SH-SY5Y (cell line): ENCODE data around the gene IL10.

Source experiments
- GATA2 ChIP-seq: IDR thresholded peaks from 2 replicates; pipeline ENCODE4 v1.6.1; 2011; ENCODE audit warnings: mild to moderate bottlenecking, low read depth, low read length
- GATA3 ChIP-seq: IDR thresholded peaks from 2 replicates; pipeline ENCODE4 v1.6.1; 2011; ENCODE audit warnings: low read depth, mild to moderate bottlenecking, low read length, moderate library complexity

IL10 gene

DNA sequence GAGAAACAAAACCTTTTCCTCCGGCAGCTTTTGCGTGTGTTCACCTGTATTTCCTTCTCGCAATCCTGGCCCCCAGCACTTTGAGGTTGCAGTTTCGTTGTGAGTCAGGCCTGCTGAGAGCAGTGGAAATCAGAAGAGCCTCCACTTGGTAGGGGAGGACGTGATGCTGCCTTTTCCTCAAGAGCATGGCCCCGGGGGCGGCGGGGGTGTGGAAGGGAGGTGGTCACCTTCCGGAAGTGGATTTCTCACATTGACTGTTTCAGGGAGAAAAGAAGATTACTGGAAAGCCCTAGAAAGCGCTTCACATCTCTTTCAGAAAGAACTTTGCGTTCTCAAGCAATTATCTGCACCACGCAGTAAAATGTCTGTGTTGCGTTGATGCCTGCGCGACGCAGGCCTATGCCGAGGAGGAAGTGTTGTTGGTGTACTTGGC lies 12.2 kb upstream of the IL10 start:
- no peak for TF ChIP-seq GATA2
- no peak for TF ChIP-seq GATA3

GRCh38 chr1:206783506-206783905 lies 11.2 kb upstream of the IL10 start:
- TF ChIP-seq GATA2 (no peak), GATA3 (no peak)

GRCh38 chr1:206782448-206782847 lies 10.2 kb upstream of the IL10 start:
- no peak for TF ChIP-seq GATA2
- no peak for TF ChIP-seq GATA3

- no peak for TF ChIP-seq GATA2
- no peak for TF ChIP-seq GATA3
These were observed 7.3 kb upstream of the IL10 start for GRCh38 chr1:206779638-206780037.

GRCh38 chr1:206778031-206778430 lies 5.7 kb upstream of the IL10 start:
- TF ChIP-seq GATA3 (no peak), GATA2 (no peak)

- TF ChIP-seq GATA2: no peak
These were observed 3.9 kb upstream of the IL10 start for GRCh38 chr1:206776229-206776628.

- TF ChIP-seq GATA2: no peak
- TF ChIP-seq GATA3: no peak
These were observed 1.8 kb upstream of the IL10 start for GRCh38 chr1:206774093-206774492.

- TF ChIP-seq GATA3 (no peak), GATA2 (no peak)
These were observed 979 bp downstream of the IL10 start for GRCh38 chr1:206771338-206771692.

DNA sequence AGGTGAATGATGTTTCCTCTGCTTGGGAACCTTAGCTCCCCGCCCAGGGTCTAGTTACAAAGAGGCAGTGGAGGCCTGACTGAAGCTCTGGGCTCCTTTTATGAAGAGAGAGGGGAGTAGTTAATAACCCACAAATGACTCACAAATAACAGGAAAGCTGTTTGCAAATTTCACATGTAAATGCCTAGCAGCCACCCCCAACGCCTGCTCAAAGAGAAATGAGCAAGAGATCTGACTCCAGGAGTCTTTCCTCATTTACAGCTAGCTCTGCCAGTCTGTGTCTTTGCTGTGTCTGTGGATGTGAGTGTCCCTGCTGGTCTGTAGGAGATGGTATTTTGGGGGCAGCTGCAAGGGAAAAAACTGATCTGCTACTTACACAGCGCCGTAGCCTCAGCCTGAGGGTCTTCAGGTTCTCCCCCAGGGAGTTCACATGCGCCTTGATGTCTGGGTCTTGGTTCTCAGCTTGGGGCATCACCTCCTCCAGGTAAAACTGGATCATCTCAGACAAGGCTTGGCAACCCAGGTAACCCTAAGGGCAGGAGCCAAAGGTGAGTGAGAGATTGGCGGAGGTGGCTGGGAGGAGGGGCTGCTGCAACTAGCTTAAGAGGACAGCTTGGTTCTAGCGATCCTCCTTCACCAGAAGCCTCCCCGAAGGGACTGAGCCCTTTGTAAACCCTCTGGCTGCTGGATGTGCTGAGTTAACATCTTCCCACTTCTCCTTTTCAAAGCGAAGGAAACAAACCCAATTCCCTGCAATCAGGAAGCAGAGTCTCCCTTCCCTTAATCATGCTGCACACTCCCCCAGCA lies 1.6 kb downstream of the IL10 start, which contains the start of gene IL19:
Gene IL19 (plus strand): TSS at position 243 of the 807 bp plus-strand sequence. CDS start 65,890 bp downstream, outside the sequence.
- no peak for TF ChIP-seq GATA3
- no peak for TF ChIP-seq GATA2

DNA sequence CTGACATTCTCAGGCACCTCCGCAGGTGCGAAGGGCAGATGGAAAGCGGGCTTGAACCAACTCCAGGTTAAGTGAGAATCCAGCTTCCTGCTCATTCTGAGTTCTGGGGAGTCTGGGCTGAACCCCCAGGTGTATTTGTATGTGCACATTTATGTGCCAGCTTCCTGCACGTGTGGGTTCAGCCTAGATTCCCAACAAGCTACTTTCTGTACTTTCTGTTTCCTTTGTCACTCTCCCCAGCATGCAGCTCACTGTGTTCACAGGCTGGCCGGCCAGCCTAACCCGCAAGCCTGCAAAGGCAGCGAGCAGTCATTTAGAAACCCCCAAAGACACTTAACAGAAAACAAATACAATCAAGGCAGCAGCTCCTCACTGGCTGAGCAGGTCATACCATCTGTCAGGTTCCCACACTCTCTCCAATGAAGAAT lies 3.0 kb downstream of the IL10 start:
- no peak for TF ChIP-seq GATA2
- no peak for TF ChIP-seq GATA3

- TF ChIP-seq GATA2: no peak
- TF ChIP-seq GATA3: no peak
These were observed 3.6 kb downstream of the IL10 start for GRCh38 chr1:206768472-206769303.

DNA sequence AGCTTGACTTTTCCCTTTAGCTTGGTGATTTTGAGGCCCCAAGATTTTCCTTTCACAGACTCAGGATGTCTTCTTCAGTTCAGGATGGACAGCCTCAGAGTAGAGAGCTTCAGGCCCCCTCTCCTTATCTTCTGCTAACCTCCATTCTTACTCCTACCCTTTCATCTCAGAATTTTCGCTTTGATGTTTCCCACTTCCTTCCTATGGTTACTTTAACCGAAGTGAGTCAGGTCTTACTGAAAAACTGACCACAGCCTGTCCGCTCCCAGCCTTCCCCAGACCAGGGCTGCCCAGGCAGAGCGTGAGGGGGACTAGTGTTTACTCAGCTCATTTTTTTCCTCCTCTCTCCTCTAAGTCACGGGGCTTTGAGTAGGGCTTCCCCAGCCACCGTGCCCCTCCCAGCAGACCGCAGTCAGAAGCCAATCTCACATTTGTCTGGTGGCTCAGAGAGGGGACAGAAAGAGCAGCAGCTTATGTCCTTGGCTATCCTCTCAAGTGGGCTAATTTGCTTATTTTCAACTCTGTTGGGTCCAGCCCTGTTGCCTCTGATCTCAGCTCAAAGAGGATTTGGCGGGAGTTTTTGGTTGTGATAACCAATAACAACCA lies 5.9 kb downstream of the IL10 start:
- TF ChIP-seq GATA2 (no peak), GATA3 (no peak)

DNA sequence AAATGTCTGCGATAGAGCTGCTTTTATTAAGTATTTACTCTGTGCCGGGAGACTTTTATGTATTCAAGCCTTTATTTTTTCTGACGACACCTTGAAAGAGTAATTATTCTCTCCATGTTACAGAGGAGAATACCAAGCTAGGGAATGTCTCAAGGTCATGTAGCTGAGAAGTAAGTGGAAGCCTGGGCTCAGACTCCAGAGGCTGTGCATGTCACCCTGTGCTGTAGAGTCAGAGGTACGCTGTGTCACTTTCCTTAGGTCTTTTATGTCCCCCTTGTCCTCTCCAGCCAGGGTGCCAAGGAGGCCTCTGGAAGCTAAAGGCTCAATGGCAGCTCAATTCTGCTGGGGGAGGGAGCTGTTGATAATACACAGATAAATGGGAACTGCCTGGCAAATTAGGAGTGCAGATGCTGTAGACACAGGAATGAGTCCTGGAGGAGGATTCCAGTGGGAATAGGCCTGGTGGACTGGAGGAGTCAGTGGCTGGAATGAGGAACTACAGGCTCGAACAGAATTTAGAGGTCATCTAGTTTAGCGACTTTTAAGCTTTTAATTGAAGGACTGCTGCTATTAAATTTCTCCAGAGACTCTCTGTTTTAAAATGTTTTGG lies 11.0 kb downstream of the IL10 start:
- TF ChIP-seq GATA3 (no peak), GATA2 (peak; percentile 80)

DNA sequence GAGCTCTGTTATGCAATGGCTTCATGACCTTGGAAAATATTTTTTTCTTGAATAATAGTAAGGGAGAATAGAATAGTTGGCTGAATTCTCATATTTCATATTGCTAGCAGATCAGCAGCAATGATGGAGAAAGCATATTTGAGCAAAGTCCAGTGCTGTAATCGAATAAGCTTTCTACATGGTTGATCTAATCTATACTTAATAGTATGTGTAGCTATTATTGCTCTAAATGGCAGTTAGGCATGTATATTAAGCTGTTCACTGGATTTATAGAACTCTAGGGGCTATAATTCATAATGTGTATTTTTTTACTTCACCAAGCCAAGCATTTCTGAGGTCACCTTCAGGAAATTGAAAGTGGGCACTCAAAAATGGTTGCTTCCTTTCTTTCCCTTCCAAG lies 11.7 kb downstream of the IL10 start:
- TF ChIP-seq GATA2 (peak; percentile 59), GATA3 (peak; percentile 30; the same call in 1 of the 2 replicates)
